Dedifferentiated amniotic fluid mesenchymal stem cell (primary cell): ENCODE measurements around the gene ADGRG6.
A peak's percentile ranks its signal among the peaks of the same experiment; 100 is the strongest.
"Not testable (repeated sequence)": the region's sequence is repeated elsewhere in the genome, so short reads cannot be mapped to it uniquely, and the experiment has no call there.

Experiments used
- DNase-seq: peaks from one replicate; pipeline ENCODE4 v3.0.0-alpha.2; 2016; ENCODE audit errors: extremely low spot score

The ADGRG6 gene

GRCh38 chr6:142301651-142302391, at the start of gene ADGRG6:
Gene ADGRG6, plus strand, starts transcription at chr6:142302007. Its CDS starts 323 bp downstream, at chr6:142302330.
- no peak for DNase-seq

- DNase-seq: no peak
Observed at GRCh38 chr6:142254513-142254912, 47.3 kb upstream of the ADGRG6 start.

DNA sequence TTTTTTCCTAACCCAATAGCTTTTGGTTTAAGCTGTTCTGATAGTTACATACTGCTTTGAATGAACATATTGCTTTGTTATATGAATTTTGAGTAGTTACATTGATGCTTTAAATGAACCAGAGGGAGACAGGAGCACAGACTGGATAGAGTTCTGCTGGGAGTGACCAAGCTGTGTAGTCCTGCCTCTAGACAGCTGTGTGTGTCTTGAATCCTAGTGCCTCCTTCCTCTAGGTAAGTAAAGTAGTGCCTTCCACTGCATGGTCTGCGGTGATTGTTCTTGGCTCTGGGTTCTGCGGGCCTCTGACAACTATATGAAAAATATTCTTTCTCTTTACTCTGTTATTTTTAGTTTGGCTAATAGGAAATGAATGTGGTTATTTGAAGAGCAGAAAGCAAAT, 46.0 kb upstream of the ADGRG6 start:
- DNase-seq: no peak

GRCh38 chr6:142258305-142258704, 43.5 kb upstream of the ADGRG6 start:
- no peak for DNase-seq

DNA sequence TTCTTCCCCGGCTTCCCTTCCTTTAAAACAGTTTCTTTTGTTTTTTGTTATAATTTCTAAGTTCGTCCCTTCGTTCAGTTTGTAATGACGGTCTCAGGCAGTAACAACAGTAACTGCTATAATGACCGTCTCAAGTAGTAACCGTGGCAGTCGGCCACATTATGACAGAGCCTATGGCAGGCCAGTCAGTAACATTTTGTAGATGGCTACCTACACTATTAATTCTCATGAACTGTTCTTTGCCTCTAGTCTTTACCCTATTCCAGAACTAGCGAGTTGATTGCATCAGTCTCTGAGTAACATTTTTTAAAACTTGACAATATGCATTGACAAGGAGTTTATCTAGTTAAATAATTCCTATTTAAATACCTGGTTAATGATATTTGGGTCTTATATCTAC, 43.0 kb upstream of the ADGRG6 start:
- no peak for DNase-seq

GRCh38 chr6:142260748-142261147, 41.1 kb upstream of the ADGRG6 start:
- no peak for DNase-seq

- DNase-seq: no peak
Observed at GRCh38 chr6:142262231-142262630, 39.6 kb upstream of the ADGRG6 start.

- DNase-seq: no peak
Observed at GRCh38 chr6:142265476-142265875, 36.3 kb upstream of the ADGRG6 start.

GRCh38 chr6:142266060-142266459, 35.7 kb upstream of the ADGRG6 start:
- no peak for DNase-seq

DNA sequence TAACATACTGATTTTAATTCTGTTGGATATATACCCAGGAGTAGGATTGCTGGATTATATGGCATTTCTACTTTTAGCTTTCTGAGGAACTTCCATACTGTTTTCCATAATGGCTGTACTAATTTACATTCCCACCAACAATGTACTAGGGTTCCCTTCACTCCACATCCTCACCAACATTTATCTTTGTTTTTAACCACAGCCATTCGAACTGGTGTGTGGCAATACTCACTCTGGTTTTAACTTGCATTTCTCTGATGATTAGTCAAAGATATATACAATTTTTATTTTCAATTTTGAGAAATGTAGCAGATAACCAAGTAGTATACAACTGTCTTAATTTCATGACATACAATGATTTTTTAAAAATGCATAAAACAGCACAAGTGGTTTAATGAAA, 30.3 kb upstream of the ADGRG6 start:
- no peak for DNase-seq

- no peak for DNase-seq
Observed at GRCh38 chr6:142274656-142275055, 27.2 kb upstream of the ADGRG6 start.

GRCh38 chr6:142275236-142276006, 26.4 kb upstream of the ADGRG6 start:
- peak; percentile 49 for DNase-seq

- DNase-seq: no peak
Observed at GRCh38 chr6:142276256-142276655, 25.6 kb upstream of the ADGRG6 start.

DNA sequence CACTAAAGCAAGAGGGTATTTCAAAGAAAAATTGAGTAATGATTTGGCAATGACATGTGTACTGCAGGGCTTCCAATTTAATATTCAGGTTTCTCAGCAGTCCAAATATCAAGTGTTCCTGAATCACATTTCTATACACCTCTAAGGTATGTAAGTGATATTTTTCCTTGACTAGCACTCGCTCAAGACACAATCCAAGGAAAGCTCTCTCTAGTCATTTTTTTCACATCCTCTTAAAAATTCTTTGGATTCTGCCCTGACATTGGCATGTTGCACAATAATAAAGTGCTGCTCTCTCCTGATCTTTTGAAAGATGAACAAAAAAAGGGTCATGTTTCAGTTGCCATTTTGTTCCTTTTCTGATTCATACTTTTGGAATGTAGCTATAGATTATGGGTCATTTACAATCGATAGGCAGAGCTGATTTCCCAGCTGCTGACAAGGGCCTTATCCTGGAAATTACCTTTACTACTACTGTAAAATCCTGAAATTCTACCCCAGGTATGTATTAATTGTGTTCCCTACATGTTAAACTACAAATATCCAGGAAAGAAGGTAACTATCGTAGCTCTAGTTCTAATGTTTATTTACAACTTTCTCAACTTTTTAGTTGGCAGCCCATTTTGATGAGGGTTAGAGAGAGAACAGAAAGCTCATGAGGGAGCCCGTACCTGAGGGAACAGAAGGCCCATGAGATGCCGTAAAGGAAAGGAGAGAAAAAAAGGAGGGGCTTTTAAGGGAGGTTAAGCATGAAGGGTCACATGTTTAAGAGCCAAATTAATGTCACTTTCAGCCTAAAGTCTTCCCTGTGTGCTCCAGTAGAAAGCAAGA, 22.2 kb upstream of the ADGRG6 start:
- DNase-seq: peak; percentile 58

GRCh38 chr6:142280265-142280664, 21.5 kb upstream of the ADGRG6 start:
- DNase-seq: no peak

- no peak for DNase-seq
Observed at GRCh38 chr6:142280927-142281326, 20.9 kb upstream of the ADGRG6 start.

DNA sequence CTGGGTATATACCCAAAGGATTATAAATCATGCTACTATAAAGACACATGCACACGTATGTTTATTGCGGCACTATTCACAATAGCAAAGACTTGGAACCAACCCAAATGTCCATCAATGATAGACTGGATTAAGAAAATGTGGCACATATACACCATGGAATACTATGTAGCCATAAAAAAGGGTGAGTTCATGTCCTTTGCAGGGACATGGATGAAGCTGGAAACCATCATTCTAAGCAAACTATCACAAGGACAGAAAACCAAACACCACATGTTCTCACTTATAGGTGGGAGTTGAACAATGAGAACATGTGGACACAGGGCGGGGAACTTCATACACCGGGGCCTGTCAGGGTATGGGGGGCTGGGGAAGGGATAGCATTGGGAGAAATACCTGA, 18.7 kb upstream of the ADGRG6 start:
- not testable (repeated sequence) for DNase-seq

DNA sequence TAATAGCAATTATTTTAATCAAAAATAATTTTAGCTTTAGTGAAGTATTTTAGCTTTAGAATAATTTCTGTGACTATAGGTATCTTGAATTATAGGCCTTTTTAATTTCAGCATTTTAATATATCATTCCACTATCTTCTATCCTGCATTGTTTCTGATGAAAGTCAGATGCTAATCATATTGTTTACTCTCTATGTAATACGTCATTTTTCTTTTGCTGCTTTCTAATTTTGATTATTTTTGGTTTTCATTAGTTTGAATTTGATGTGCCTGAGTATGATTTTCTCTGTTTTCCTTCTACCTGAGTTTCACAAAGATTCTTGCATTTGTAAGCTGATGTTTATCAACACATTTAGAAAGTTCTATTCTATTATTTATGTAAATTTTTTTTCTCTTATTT, 17.4 kb upstream of the ADGRG6 start:
- DNase-seq: no peak

GRCh38 chr6:142285235-142286087, 16.3 kb upstream of the ADGRG6 start:
- DNase-seq: no peak

DNA sequence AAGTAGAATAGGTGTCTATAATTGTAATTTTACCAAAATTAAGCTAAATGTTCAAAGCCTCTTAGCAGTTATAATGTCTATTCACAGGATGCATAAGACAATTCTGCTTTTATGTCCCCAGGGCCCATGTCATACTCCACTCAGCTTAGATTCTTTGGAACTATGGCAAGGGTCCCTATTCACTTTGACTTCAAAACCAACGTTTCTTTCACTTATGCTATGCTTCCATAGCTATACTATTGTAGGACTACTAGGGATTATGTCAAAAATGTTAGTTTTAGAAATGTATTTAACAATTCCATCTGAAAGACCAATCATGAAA, 15.8 kb upstream of the ADGRG6 start:
- no peak for DNase-seq

GRCh38 chr6:142289687-142290086, 12.1 kb upstream of the ADGRG6 start:
- no peak for DNase-seq

GRCh38 chr6:142290851-142291250, 11.0 kb upstream of the ADGRG6 start:
- DNase-seq: no peak
